ENCODE data around the gene NUP214.

Gene NUP214

DNA sequence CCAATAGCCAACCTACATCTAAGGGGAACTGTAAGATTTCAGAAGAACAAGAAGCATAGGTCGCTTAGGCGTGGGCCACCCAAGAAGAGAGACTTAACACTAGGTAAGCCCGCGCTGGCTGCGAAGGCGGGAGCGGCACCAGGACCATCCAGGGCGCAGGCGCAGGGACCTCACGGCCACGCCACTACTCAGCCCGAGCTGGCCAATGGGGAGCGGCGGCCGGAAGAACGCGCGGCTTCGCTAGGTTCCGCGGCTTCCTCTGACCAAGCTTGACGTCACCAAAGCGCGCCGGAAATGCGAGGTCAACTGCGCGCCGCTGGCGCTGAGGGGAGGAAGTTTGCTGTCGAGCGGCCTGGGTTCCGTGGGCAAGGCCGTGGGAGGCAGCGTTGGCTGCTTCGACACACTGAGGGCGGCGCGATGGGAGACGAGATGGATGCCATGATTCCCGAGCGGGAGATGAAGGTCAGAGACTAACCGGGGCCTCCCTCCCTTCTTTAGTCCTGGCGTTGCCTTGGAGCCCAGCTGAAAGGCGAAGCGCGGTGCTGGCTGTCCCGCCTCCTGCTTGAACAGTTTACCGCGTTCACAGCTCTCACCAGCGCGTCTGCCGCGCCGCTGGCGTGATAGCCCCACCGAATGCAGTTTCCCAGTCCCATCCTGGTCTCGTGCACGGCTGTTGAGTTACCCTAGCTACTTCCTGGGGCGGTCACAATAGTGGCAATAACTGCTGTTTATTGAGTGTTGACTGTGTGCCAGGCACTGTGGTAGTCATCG lies at the start of gene NUP214:
Gene NUP214 (plus strand): TSS at position 299 of the 771 bp plus-strand sequence. CDS start 119 bp downstream, at position 418.
- peak within 1 kb of the TSS; percentile 64 to 79 for H3K4me3 ChIP-seq
- no peaks in the 10 kb centered on the region for H3K27me3 ChIP-seq
- no peak for TF ChIP-seq CTCF (IDR thresholded peaks at IDR 0.05)
- no peaks in the 10 kb centered on the region for H3K9me3 ChIP-seq
- peaks cover 30 to 51% (median 39%) of the 10 kb centered on the region in 3 donors for H3K36me3 ChIP-seq
- peaks cover 0 to 22% (median 16%) of the 10 kb centered on the region in 4 donors for H3K4me1 ChIP-seq
- peak within 1 kb of the TSS; percentile 81 to 88 for H3K27ac ChIP-seq
- peak; percentile 98 to 99 for DNase-seq
- intact Hi-C loops (cut with DNase I; ENCODE audit: low total_unique reads) = no loop called here

- no peaks in the 10 kb centered on the region for H3K36me3 ChIP-seq
- DNase-seq = no peak
- no peak overlapping the region for H3K4me3 ChIP-seq
- no peaks in the 10 kb centered on the region for H3K9me3 ChIP-seq
- TF ChIP-seq CTCF (IDR thresholded peaks at IDR 0.05) = no peak
- H3K4me1 ChIP-seq = no peaks in the 10 kb centered on the region
- intact Hi-C loops (cut with DNase I; ENCODE audit: low total_unique reads) = no loop called here
- no peak overlapping the region for H3K27ac ChIP-seq
- peaks cover 0 to 12% of the 10 kb centered on the region in 2 donors for H3K27me3 ChIP-seq
Measured at GRCh38 chr9:131076347-131077195, 48.8 kb upstream of the NUP214 start.

- H3K27me3 ChIP-seq = no peaks in the 10 kb centered on the region
- no peaks in the 10 kb centered on the region for H3K4me1 ChIP-seq
- no peaks in the 10 kb centered on the region for H3K9me3 ChIP-seq
- no peak overlapping the region for H3K27ac ChIP-seq
- intact Hi-C loops (cut with DNase I; ENCODE audit: low total_unique reads) = no loop called here
- TF ChIP-seq CTCF (IDR thresholded peaks at IDR 0.05) = no peak
- no peaks in the 10 kb centered on the region for H3K36me3 ChIP-seq
- H3K4me3 ChIP-seq = no peak overlapping the region
- DNase-seq = no peak
Measured at GRCh38 chr9:131078427-131079366, 46.7 kb upstream of the NUP214 start.

GRCh38 chr9:131080589-131080988 lies 44.8 kb upstream of the NUP214 start:
- Histone ChIP-seq H3K27me3 (no peaks in the 10 kb centered on the region), H3K36me3 (no peaks in the 10 kb centered on the region), H3K9me3 (no peaks in the 10 kb centered on the region), H3K4me3 (no peak overlapping the region), H3K27ac (no peak overlapping the region), H3K4me1 (no peaks in the 10 kb centered on the region)
- intact Hi-C loops (cut with DNase I; ENCODE audit: low total_unique reads) = no loop called here
- DNase-seq = no peak
- no peak for TF ChIP-seq CTCF (IDR thresholded peaks at IDR 0.05)

GRCh38 chr9:131081868-131082267 lies 43.5 kb upstream of the NUP214 start:
- Histone ChIP-seq H3K36me3 (no peaks in the 10 kb centered on the region), H3K4me3 (no peak overlapping the region), H3K4me1 (no peaks in the 10 kb centered on the region), H3K27me3 (no peaks in the 10 kb centered on the region), H3K9me3 (no peaks in the 10 kb centered on the region), H3K27ac (no peak overlapping the region)
- no peak for DNase-seq
- no peak for TF ChIP-seq CTCF (IDR thresholded peaks at IDR 0.05)
- intact Hi-C loops (cut with DNase I; ENCODE audit: low total_unique reads) = no loop called here
